SK-N-SH (cell line): ENCODE measurements around the gene GALNT5.

Experiments
- ELF1 ChIP-seq: IDR thresholded peaks from 2 replicates; pipeline ENCODE4 v1.4.0; 2012
- GABPA ChIP-seq: IDR thresholded peaks from 2 replicates; pipeline ENCODE4 v1.4.0; 2012; ENCODE audit warnings: low read depth, mild to moderate bottlenecking
- NRF1 ChIP-seq: IDR thresholded peaks from 2 replicates; pipeline ENCODE4 v1.6.1; 2012; ENCODE audit warnings: low read depth, mild to moderate bottlenecking, low read length
- POLR2AphosphoS5 ChIP-seq: IDR thresholded peaks from 2 replicates; pipeline ENCODE4 v1.6.1; 2012; ENCODE audit warnings: low read depth, low read length
- SIN3A ChIP-seq: IDR thresholded peaks from 2 replicates; pipeline ENCODE4 v1.6.1; 2012; ENCODE audit warnings: low read depth, mild to moderate bottlenecking, low read length, moderate library complexity, borderline replicate concordance
- YY1 ChIP-seq: IDR thresholded peaks from 2 replicates; pipeline ENCODE4 v1.4.0; 2012; ENCODE audit warnings: low read depth, mild to moderate bottlenecking
- TF ChIP-seq, protein P1 (sequence below): fragments of 200-600 bp; sonication (generic); IDR thresholded peaks from 2 replicates; pipeline ENCODE4 v1.6.1; 2017; ENCODE audit warnings: antibody characterized with exemption, mild to moderate bottlenecking, moderate library complexity
- TF ChIP-seq, protein P2 (sequence below): IDR thresholded peaks from 2 replicates; pipeline ENCODE4 v1.4.0; 2012; ENCODE audit warnings: low read depth, borderline replicate concordance

- TF ChIP-seq, protein P1, sequence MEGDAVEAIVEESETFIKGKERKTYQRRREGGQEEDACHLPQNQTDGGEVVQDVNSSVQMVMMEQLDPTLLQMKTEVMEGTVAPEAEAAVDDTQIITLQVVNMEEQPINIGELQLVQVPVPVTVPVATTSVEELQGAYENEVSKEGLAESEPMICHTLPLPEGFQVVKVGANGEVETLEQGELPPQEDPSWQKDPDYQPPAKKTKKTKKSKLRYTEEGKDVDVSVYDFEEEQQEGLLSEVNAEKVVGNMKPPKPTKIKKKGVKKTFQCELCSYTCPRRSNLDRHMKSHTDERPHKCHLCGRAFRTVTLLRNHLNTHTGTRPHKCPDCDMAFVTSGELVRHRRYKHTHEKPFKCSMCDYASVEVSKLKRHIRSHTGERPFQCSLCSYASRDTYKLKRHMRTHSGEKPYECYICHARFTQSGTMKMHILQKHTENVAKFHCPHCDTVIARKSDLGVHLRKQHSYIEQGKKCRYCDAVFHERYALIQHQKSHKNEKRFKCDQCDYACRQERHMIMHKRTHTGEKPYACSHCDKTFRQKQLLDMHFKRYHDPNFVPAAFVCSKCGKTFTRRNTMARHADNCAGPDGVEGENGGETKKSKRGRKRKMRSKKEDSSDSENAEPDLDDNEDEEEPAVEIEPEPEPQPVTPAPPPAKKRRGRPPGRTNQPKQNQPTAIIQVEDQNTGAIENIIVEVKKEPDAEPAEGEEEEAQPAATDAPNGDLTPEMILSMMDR, result no peak
- TF ChIP-seq, protein P2, sequence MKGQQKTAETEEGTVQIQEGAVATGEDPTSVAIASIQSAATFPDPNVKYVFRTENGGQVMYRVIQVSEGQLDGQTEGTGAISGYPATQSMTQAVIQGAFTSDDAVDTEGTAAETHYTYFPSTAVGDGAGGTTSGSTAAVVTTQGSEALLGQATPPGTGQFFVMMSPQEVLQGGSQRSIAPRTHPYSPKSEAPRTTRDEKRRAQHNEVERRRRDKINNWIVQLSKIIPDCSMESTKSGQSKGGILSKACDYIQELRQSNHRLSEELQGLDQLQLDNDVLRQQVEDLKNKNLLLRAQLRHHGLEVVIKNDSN, result no peak
- TF ChIP-seq NRF1, result no peak
- no peak for TF ChIP-seq ELF1
- no peak for TF ChIP-seq YY1
- no peak for TF ChIP-seq POLR2AphosphoS5
- TF ChIP-seq GABPA, result no peak
- no peak for TF ChIP-seq SIN3A
These were observed 39.0 kb downstream of the GALNT5 start for GRCh38 chr2:157296490-157296889.
